ENCODE results near the gene RXRB. TPM values are rescaled to one million over a fixed set of nuclear protein-coding genes. Genes with fewer than 3 reads are reported as not detected.

RXRB gene
- polyA plus RNA-seq, 1 of the 3 experiments (the other 2 are of a cell fraction): 45.8 TPM

DNA sequence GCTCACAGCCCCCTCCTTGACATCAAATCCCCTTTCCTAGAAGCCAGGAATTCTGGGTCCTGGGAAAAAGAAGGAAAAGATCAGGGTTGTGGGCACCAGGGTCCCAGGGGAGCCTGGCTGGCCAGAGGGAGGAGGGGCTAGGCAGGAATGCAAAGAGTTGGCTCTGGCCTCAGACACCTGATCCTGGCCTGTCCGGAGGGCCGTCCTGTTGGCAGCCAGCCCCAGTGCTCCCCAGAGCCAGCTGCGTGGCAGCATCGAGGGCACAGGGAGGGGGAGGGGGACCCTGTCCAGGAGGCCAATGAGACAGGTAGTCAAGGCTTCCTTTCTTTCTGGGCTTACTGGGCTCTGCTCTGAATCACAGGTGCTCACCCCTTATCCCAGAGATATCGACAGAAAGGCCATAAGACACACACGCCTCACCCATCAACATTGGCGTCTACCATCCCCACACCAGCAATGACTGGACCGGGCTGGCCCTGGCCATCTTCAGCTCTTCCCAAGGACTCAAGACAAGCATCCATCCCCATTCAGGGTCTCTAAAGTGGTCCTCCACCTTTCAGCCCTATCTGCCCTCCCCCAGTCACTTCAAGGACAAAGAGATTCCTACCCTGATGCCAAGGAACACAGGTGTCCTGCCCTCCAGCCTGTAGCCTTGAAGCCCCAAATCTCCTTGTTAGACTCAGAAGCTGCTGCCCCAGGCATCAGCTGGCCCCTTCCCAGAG lies 8.9 kb downstream of the RXRB start:
- CTCF ChIA-PET: interaction anchor here (0.7 to 1.3 kb wide), 5 partner anchors 13 to 61 kb away, joined by 3 to 4 read pairs (median 3); no protein-coding TSS in a partner anchor
- no peaks in the 10 kb centered on the region for H3K27me3 ChIP-seq (ENCODE audit: insufficient read depth)
- no peak for TF ChIP-seq FOXM1 (IDR thresholded peaks at IDR 0.05; ENCODE audit: low read depth)
- TF ChIP-seq SIN3A (IDR thresholded peaks at IDR 0.05; ENCODE audit: borderline replicate concordance, low read depth, low read length): no peak
- TF ChIP-seq EP300 (IDR thresholded peaks at IDR 0.05; ENCODE audit: borderline replicate concordance in 1 of 2, low read depth in 1 of 2, low read length in 1 of 2): no peak
- TF ChIP-seq, protein P1, sequence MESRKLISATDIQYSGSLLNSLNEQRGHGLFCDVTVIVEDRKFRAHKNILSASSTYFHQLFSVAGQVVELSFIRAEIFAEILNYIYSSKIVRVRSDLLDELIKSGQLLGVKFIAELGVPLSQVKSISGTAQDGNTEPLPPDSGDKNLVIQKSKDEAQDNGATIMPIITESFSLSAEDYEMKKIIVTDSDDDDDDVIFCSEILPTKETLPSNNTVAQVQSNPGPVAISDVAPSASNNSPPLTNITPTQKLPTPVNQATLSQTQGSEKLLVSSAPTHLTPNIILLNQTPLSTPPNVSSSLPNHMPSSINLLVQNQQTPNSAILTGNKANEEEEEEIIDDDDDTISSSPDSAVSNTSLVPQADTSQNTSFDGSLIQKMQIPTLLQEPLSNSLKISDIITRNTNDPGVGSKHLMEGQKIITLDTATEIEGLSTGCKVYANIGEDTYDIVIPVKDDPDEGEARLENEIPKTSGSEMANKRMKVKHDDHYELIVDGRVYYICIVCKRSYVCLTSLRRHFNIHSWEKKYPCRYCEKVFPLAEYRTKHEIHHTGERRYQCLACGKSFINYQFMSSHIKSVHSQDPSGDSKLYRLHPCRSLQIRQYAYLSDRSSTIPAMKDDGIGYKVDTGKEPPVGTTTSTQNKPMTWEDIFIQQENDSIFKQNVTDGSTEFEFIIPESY (IDR thresholded peaks at IDR 0.05; ENCODE audit: borderline replicate concordance, low read depth): no peak
- peak; percentile 11 for TF ChIP-seq CHD2 (IDR thresholded peaks at IDR 0.05; ENCODE audit: low read length, partially characterized antibody)
- TF ChIP-seq TCF12 (IDR thresholded peaks at IDR 0.05): peak; percentile 7; the same call in 1 of the 2 replicates
- no peak for TF ChIP-seq YY1 (IDR thresholded peaks at IDR 0.05; ENCODE audit: low read depth)
- peak; percentile 44; the same call in 1 of the 2 replicates for TF ChIP-seq NFIC (IDR thresholded peaks at IDR 0.05; ENCODE audit: borderline replicate concordance)

DNA sequence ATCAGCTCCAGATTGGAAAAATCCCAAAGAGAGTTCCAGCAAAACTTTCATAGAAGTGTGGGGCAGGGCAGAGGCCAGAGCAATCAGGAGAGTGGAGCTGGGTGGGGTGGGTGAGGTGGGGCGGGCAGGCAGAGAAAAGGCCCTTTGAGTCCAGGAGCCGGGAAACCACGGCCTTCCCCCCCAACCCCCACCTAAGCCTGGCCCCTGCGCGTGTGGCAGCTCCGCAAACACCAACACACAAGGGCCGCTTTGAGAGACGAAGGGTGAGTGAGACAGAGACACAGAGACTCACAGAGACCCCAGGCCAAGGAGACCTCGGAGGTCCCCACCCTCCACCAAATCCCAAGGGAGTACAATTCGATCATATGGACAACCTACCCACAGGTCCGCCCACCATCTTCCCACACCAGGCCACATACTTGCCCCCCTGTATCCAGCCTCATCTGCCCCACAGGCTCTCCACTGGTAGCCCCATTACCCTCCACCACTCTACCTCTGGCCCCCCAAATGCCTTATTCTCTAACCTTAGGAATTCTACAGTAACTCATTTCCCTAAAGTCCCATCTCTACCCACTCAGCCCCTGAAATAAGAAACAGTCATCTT lies 9.9 kb downstream of the RXRB start:
- Histone ChIP-seq H4K20me1 (ENCODE audit: insufficient read depth) (no peaks in the 10 kb centered on the region), H3K27me3 (ENCODE audit: insufficient read depth) (no peaks in the 10 kb centered on the region), H3K9ac (no peak overlapping the region), H2AFZ (ENCODE audit: low read depth) (no peak overlapping the region), H3F3A (replicated peaks; ENCODE audit: insufficient read depth) (peaks cover 4% of the 10 kb centered on the region), H3K4me3 (ENCODE audit: low read depth in 2 of 2, low read length in 1 of 2) (no peak overlapping the region), H3K4me2 (no peak overlapping the region), H3K9me3 (no peaks in the 10 kb centered on the region), H3K9me2 (no peaks in the 10 kb centered on the region), H3K79me2 (ENCODE audit: insufficient read depth) (no peaks in the 10 kb centered on the region), H3K36me3 (replicated peaks in 1 of 2; ENCODE audit: control insufficient read depth in 1 of 2, insufficient read depth in 2 of 2, low read length in 1 of 2) (peaks cover 6 to 16% of the 10 kb centered on the region in 2 experiments), H3K27ac (ENCODE audit: low read depth in 2 of 2, low read length in 1 of 2) (no peak overlapping the region), H3K4me1 (ENCODE audit: control insufficient read depth in 1 of 2, insufficient read depth in 2 of 2, low read depth in 1 of 2, low read length in 1 of 2) (peaks cover 0 to 21% of the 10 kb centered on the region in 2 experiments; a peak in 1 of 4 replicates)
- ChIA-PET CTCF (interaction anchor here (0.9 to 1.7 kb wide), 4 partner anchors 15 to 352 kb away, joined by 3 to 14 read pairs (median 5); partner anchors contain the start of gene TAP2), POLR2A (no interaction called here)
- no peak for DNase-seq
- TF ChIP-seq YY1 (IDR thresholded peaks at IDR 0.05; ENCODE audit: low read depth) (no peak), FOXJ3 (CRISPR knock-in tag; IDR thresholded peaks at IDR 0.05) (no peak), MXI1 (IDR thresholded peaks at IDR 0.05; ENCODE audit: low read depth, low read length) (no peak), EZH2phosphoT487 (IDR thresholded peaks at IDR 0.05; ENCODE audit: borderline replicate concordance, low read depth) (no peak), JUND (IDR thresholded peaks at IDR 0.05) (no peak), CHD2 (IDR thresholded peaks at IDR 0.05; ENCODE audit: low read length, partially characterized antibody) (no peak), ELF1 (IDR thresholded peaks at IDR 0.05) (no peak), GATA2 (CRISPR knock-in tag; IDR thresholded peaks at IDR 0.05) (no peak), RAD21 (IDR thresholded peaks at IDR 0.05; ENCODE audit: low read length) (no peak), EP300 (IDR thresholded peaks at IDR 0.05; ENCODE audit: borderline replicate concordance in 1 of 2, low read depth in 1 of 2, low read length in 1 of 2) (no peak), FOXM1 (IDR thresholded peaks at IDR 0.05; ENCODE audit: low read depth) (no peak), NRF1 (IDR thresholded peaks at IDR 0.05; ENCODE audit: low read depth, low read length) (no peak)
- TF ChIP-seq, protein P2, sequence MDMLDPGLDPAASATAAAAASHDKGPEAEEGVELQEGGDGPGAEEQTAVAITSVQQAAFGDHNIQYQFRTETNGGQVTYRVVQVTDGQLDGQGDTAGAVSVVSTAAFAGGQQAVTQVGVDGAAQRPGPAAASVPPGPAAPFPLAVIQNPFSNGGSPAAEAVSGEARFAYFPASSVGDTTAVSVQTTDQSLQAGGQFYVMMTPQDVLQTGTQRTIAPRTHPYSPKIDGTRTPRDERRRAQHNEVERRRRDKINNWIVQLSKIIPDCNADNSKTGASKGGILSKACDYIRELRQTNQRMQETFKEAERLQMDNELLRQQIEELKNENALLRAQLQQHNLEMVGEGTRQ (IDR thresholded peaks at IDR 0.05; ENCODE audit: borderline replicate concordance, low read depth, low read length): no peak
- TF ChIP-seq, protein P1 (IDR thresholded peaks at IDR 0.05; ENCODE audit: borderline replicate concordance, low read depth): no peak
- TF ChIP-seq, protein P3, sequence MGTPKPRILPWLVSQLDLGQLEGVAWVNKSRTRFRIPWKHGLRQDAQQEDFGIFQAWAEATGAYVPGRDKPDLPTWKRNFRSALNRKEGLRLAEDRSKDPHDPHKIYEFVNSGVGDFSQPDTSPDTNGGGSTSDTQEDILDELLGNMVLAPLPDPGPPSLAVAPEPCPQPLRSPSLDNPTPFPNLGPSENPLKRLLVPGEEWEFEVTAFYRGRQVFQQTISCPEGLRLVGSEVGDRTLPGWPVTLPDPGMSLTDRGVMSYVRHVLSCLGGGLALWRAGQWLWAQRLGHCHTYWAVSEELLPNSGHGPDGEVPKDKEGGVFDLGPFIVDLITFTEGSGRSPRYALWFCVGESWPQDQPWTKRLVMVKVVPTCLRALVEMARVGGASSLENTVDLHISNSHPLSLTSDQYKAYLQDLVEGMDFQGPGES (IDR thresholded peaks at IDR 0.05; ENCODE audit: low read depth, low read length): no peak
- WGBS (ENCODE audit: low lambda C conversion rate): 87% methylated on average over 7 of the region's 11 CpGs

More for the DNA sequence above, 8.9 kb downstream of the RXRB start:
- H4K20me1 ChIP-seq (ENCODE audit: insufficient read depth): no peaks in the 10 kb centered on the region
- H3K79me2 ChIP-seq (ENCODE audit: insufficient read depth): no peaks in the 10 kb centered on the region
- H3K4me1 ChIP-seq (ENCODE audit: control insufficient read depth in 1 of 2, insufficient read depth in 2 of 2, low read depth in 1 of 2, low read length in 1 of 2): peaks cover 0 to 21% of the 10 kb centered on the region in 2 experiments; a peak in 1 of 4 replicates
- H3K9ac ChIP-seq: no peak overlapping the region
- H3K9me3 ChIP-seq: no peaks in the 10 kb centered on the region
- POLR2A ChIA-PET: no interaction called here
- H3K27ac ChIP-seq (ENCODE audit: low read depth in 2 of 2, low read length in 1 of 2): no peak overlapping the region; a peak in 1 of 4 replicates
- peak; percentile 48 for DNase-seq
- H3K36me3 ChIP-seq (replicated peaks in 1 of 2; ENCODE audit: control insufficient read depth in 1 of 2, insufficient read depth in 2 of 2, low read length in 1 of 2): peaks cover 9 to 25% of the 10 kb centered on the region in 2 experiments
- no peak overlapping the region for H3K4me2 ChIP-seq
- peaks cover 4% of the 10 kb centered on the region for H3F3A ChIP-seq (replicated peaks; ENCODE audit: insufficient read depth)
- no peak overlapping the region for H2AFZ ChIP-seq (ENCODE audit: low read depth)
- H3K4me3 ChIP-seq (ENCODE audit: low read depth in 2 of 2, low read length in 1 of 2): no peak overlapping the region
- 82% methylated on average over 4 of the region's 8 CpGs for WGBS (ENCODE audit: low lambda C conversion rate)
- H3K9me2 ChIP-seq: no peaks in the 10 kb centered on the region

Data from SK-N-SH (cell line).